GM18858 (cell line): ENCODE measurements around the gene CRYZ.
A peak's percentile ranks its signal among the peaks of the same experiment; 100 is the strongest.
"Not testable (repeated sequence)": the region's sequence is repeated elsewhere in the genome, so short reads cannot be mapped to it uniquely, and the experiment has no call there.

Source experiments
- ATAC-seq: cut with Tn5 transposase; IDR thresholded peaks from one replicate; pipeline ENCODE4 v1.9.1; 2021; ENCODE audit not compliant: unreplicated experiment

Gene CRYZ

DNA sequence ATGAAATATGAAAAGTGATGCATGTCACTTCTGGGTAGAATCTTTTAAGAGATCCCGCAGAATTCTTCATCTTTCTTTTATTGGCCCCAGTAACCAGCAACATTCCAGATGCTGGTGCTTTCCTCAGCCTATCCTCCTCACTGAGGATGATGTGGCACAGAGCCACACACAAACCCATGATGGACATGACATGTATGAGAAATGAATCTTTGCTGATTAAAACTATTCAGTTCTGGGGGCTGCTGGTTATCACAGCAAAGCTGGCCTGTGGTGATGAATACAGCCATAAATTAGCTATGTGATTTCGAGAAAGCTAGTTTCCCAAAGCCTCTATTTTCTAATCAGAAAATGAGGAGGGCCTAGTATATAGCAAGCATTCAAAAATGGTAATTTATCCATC lies 51.0 kb downstream of the CRYZ start:
- peak; percentile 3 for ATAC-seq

DNA sequence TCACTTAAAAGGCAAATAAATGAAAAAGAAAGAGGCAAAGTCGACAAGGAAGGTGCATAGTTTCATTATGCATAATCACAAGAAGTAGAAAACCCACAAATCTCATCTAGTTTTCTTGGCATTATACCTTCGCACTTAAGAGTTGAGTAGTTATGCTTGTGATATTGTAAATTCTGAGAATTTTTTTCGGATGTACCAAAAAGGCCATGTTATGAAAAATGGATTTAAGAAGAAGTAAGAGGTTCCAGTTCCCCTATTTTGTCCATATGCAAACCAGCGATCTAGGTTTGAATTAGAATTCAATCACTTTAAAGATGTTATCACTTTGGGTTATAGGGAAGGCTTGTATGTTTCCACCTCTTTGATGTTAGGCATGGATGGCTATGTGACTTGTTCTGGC lies 51.4 kb downstream of the CRYZ start:
- ATAC-seq, result peak; percentile 83

DNA sequence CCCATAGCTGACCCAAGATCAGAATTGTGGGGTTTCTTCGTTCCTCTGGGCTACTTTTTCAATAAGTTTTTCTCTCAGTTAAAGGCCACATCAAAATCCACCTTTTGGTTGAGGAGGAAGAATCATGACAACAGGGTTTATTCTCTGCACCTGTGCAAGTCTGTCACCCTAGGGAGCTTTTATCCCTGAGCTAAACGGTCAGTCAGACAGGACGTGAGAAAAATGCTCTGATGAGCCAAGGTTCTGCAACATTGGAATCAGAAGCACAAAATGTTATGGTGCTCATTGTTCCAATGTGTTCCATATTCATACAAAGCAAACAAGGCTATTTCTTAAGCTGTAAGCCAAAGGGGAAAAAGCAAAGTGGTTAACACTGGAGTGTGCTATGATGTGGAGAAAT lies 51.8 kb downstream of the CRYZ start:
- peak; percentile 37 for ATAC-seq

- no peak for ATAC-seq
These were observed 53.0 kb downstream of the CRYZ start for GRCh38 chr1:74679811-74680210.

GRCh38 chr1:74677926-74678325 lies 54.9 kb downstream of the CRYZ start:
- no peak for ATAC-seq

GRCh38 chr1:74674278-74675048 lies 58.4 kb downstream of the CRYZ start:
- ATAC-seq, result peak; percentile 30

GRCh38 chr1:74673351-74674111 lies 59.3 kb downstream of the CRYZ start, which contains the start of gene ERICH3:
TSS of gene ERICH3 (minus strand) at chr1:74673792. CDS start at chr1:74673519, 273 bp downstream.
- peak; percentile 52 for ATAC-seq

DNA sequence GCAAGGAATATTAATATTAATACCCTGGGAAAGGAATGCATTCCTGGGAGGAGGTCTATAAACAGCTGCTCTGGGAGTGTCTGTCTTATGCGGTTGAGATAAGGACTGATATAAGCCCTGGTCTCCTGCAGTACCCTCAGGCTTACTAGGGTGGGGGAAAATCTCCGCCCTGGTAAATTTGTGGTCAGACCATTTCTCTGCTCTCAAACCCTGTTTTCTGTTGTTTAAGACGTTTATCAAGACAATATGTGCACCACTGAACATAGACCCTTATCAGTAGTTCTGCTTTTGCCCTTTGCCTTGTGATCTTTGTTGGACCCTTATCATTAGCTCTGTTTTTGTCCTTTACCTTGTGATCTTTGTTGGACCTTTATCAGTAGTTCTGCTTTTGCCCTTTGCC lies 62.0 kb downstream of the CRYZ start:
- not testable (repeated sequence) for ATAC-seq
